Neural progenitor cell (in vitro differentiated cells): ENCODE data around the gene CRLF2.
"Not testable (repeated sequence)": the region's sequence is repeated elsewhere in the genome, so short reads cannot be mapped to it uniquely, and the experiment has no call there.

ENCODE experiments used
- CTCF ChIP-seq: fragments of 200-600 bp; sonication (generic); IDR thresholded peaks from 2 replicates; pipeline ENCODE4 v1.5.1; 2017; ENCODE audit warnings: antibody characterized with exemption, mild to moderate bottlenecking
- EZH2 ChIP-seq: fragments of 200-600 bp; sonication (generic); IDR thresholded peaks from 2 replicates; pipeline ENCODE4 v1.6.1; 2017; ENCODE audit warnings: antibody characterized with exemption, mild to moderate bottlenecking, moderate library complexity
- EZH2phosphoT487 ChIP-seq: fragments of 200-600 bp; sonication (generic); IDR thresholded peaks from 2 replicates; pipeline ENCODE4 v1.6.1; 2017; ENCODE audit warnings: antibody characterized with exemption

- not testable (repeated sequence) for TF ChIP-seq EZH2, CTCF, EZH2phosphoT487
Observed at GRCh38 chrX:1171915-1172314, 40.5 kb downstream of the CRLF2 start.
